Ishikawa (cell line): Measurements from ENCODE around the gene FLG.

Source experiments
- CEBPB ChIP-seq: IDR thresholded peaks from 2 replicates; pipeline ENCODE4 v1.6.1; 2012
- CREB1 ChIP-seq: IDR thresholded peaks from 2 replicates; pipeline ENCODE4 v1.6.1; 2012; ENCODE audit warnings: low read depth
- EGR1 ChIP-seq: IDR thresholded peaks from 2 replicates; pipeline ENCODE4 v1.6.1; 2012
- EP300 ChIP-seq: IDR thresholded peaks from 2 replicates; pipeline ENCODE4 v1.6.1; 2012; ENCODE audit warnings: borderline replicate concordance
- FOXM1 ChIP-seq: IDR thresholded peaks from 2 replicates; pipeline ENCODE4 v1.6.1; 2012; ENCODE audit warnings: low read depth, borderline replicate concordance
- NFIC ChIP-seq: IDR thresholded peaks from 2 replicates; pipeline ENCODE4 v1.6.1; 2012
- RAD21 ChIP-seq: IDR thresholded peaks from 2 replicates; pipeline ENCODE4 v1.6.1; 2012; ENCODE audit warnings: low read depth
- TAF1 ChIP-seq: IDR thresholded peaks from 2 replicates; pipeline ENCODE4 v1.6.1; 2012; ENCODE audit warnings: low read depth, mild to moderate bottlenecking
- TCF12 ChIP-seq: IDR thresholded peaks from 2 replicates; pipeline ENCODE4 v1.6.1; 2012; ENCODE audit warnings: low read depth
- TEAD4 ChIP-seq: IDR thresholded peaks from 2 replicates; pipeline ENCODE4 v1.6.1; 2012
- USF1 ChIP-seq: IDR thresholded peaks from 2 replicates; pipeline ENCODE4 v1.6.1; 2012
- YY1 ChIP-seq: IDR thresholded peaks from 2 replicates; pipeline ENCODE4 v1.6.1; 2012; ENCODE audit warnings: low read depth
- ZBTB7A ChIP-seq: IDR thresholded peaks from 2 replicates; pipeline ENCODE4 v1.6.1; 2012; ENCODE audit warnings: low read depth
- TF ChIP-seq, protein P1 (sequence below): IDR thresholded peaks from 2 replicates; pipeline ENCODE4 v1.6.1; 2012
- TF ChIP-seq, protein P2 (sequence below): IDR thresholded peaks from 2 replicates; pipeline ENCODE4 v1.6.1; 2012; ENCODE audit warnings: low read depth, mild to moderate bottlenecking

The FLG gene

GRCh38 chr1:152325111-152325510 is at the start of gene FLG:
Gene FLG (minus strand): TSS chr1:152325239. CDS start chr1:152315456, 9,783 bp downstream.
- TF ChIP-seq CREB1 (no peak), RAD21 (no peak), EGR1 (no peak), FOXM1 (no peak), EP300 (no peak), YY1 (no peak), USF1 (no peak), TEAD4 (no peak), TAF1 (no peak), NFIC (no peak), CEBPB (no peak)
- TF ChIP-seq, protein P1, sequence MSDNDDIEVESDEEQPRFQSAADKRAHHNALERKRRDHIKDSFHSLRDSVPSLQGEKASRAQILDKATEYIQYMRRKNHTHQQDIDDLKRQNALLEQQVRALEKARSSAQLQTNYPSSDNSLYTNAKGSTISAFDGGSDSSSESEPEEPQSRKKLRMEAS = no peak

- TF ChIP-seq, protein P1 = no peak
- no peak for TF ChIP-seq EP300
- TF ChIP-seq RAD21 = no peak
- TF ChIP-seq TEAD4 = no peak
- no peak for TF ChIP-seq CREB1
- TF ChIP-seq TAF1 = no peak
- TF ChIP-seq FOXM1 = no peak
- no peak for TF ChIP-seq YY1
- TF ChIP-seq ZBTB7A = no peak
- TF ChIP-seq EGR1 = no peak
- TF ChIP-seq CEBPB = no peak
- no peak for TF ChIP-seq USF1
Measured at GRCh38 chr1:152374451-152374850, 49.4 kb upstream of the FLG start.

- no peak for TF ChIP-seq NFIC
- TF ChIP-seq, protein P2, sequence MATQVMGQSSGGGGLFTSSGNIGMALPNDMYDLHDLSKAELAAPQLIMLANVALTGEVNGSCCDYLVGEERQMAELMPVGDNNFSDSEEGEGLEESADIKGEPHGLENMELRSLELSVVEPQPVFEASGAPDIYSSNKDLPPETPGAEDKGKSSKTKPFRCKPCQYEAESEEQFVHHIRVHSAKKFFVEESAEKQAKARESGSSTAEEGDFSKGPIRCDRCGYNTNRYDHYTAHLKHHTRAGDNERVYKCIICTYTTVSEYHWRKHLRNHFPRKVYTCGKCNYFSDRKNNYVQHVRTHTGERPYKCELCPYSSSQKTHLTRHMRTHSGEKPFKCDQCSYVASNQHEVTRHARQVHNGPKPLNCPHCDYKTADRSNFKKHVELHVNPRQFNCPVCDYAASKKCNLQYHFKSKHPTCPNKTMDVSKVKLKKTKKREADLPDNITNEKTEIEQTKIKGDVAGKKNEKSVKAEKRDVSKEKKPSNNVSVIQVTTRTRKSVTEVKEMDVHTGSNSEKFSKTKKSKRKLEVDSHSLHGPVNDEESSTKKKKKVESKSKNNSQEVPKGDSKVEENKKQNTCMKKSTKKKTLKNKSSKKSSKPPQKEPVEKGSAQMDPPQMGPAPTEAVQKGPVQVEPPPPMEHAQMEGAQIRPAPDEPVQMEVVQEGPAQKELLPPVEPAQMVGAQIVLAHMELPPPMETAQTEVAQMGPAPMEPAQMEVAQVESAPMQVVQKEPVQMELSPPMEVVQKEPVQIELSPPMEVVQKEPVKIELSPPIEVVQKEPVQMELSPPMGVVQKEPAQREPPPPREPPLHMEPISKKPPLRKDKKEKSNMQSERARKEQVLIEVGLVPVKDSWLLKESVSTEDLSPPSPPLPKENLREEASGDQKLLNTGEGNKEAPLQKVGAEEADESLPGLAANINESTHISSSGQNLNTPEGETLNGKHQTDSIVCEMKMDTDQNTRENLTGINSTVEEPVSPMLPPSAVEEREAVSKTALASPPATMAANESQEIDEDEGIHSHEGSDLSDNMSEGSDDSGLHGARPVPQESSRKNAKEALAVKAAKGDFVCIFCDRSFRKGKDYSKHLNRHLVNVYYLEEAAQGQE = no peak
Measured at GRCh38 chr1:152372672-152373071, 47.6 kb upstream of the FLG start.

- no peak for TF ChIP-seq EGR1
- TF ChIP-seq CREB1 = no peak
- no peak for TF ChIP-seq EP300
- TF ChIP-seq TAF1 = no peak
- TF ChIP-seq, protein P1 = no peak
- TF ChIP-seq, protein P2 = no peak
- TF ChIP-seq ZBTB7A = no peak
- TF ChIP-seq NFIC = no peak
- no peak for TF ChIP-seq TEAD4
- TF ChIP-seq USF1 = no peak
- TF ChIP-seq TCF12 = no peak
Measured at GRCh38 chr1:152367436-152367835, 42.4 kb upstream of the FLG start.

- no peak for TF ChIP-seq CEBPB
- no peak for TF ChIP-seq FOXM1
- TF ChIP-seq EGR1 = no peak
- TF ChIP-seq TEAD4 = no peak
Measured at GRCh38 chr1:152359906-152360305, 34.9 kb upstream of the FLG start, which contains the start of gene FLG2. Gene FLG2 (minus strand): TSS chr1:152360006. CDS start chr1:152358884, 1,122 bp downstream.

DNA sequence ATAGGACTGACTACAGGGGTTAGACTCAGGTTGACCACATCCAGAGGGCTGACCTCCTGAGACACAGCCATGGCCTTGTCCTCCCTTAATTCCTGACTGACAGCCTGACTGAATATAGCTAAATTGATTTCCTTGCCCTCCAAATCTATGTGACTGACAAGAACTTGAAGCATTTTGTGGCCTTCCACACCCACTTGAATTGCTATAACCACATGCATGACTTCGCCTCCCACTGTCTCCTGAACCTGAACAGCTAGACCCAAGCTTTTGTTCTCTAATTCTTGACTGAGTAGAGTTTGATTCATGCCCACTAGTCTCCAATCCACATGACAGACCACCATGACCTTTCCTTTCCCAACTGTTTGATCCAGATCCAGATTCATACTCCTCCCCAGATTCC is 31.7 kb upstream of the FLG start:
- TF ChIP-seq CREB1 = no peak
- TF ChIP-seq, protein P2 = no peak
- no peak for TF ChIP-seq ZBTB7A
- TF ChIP-seq YY1 = no peak
- TF ChIP-seq TCF12 = no peak
- TF ChIP-seq USF1 = no peak
- TF ChIP-seq EGR1 = no peak
- TF ChIP-seq, protein P1 = no peak
- no peak for TF ChIP-seq FOXM1
- no peak for TF ChIP-seq CEBPB
- no peak for TF ChIP-seq TEAD4
- TF ChIP-seq TAF1 = no peak
- no peak for TF ChIP-seq EP300
- no peak for TF ChIP-seq RAD21
- no peak for TF ChIP-seq NFIC
